Neural cell (in vitro differentiated cells): Measurements from ENCODE around the gene TSPAN8. TPM values are rescaled to one million over a fixed set of nuclear protein-coding genes. Genes with fewer than 3 reads are reported as not detected.

Source experiments
- H2AFZ ChIP-seq: fragments of 200-600, 300-800 bp; sonication (generic), shearing (Covaris generic); 2 replicates; pipeline ENCODE4 v1.6.0; 2014; ENCODE audit warnings: low read depth, mild to moderate bottlenecking, antibody characterized with exemption, low read length, moderate library complexity
- H3F3A ChIP-seq: fragments of 200-600 bp; shearing (Covaris generic); 2 replicates; pipeline ENCODE4 v1.6.1; 2016; ENCODE audit warnings: mild to moderate bottlenecking, moderate library complexity, mixed read lengths, antibody characterized with exemption, low read length; ENCODE audit not compliant: insufficient read depth, poor library complexity, severe bottlenecking
- H3K27ac ChIP-seq: fragments of 200-600, 300-800 bp; sonication (generic), shearing (Covaris generic); 2 replicates; pipeline ENCODE4 v1.5.1; 2014; ENCODE audit warnings: mild to moderate bottlenecking, low read length, moderate library complexity
- H3K27me3 ChIP-seq: fragments of 300-800, 200-600 bp; sonication (generic), shearing (Covaris generic); 2 replicates; pipeline ENCODE4 v1.6.0; 2014; ENCODE audit warnings: mild to moderate bottlenecking, low read depth, low read length, moderate library complexity; ENCODE audit not compliant: insufficient read depth
- H3K36me3 ChIP-seq: fragments of 300-800, 200-600 bp; sonication (generic), shearing (Covaris generic); 2 replicates; pipeline ENCODE4 v1.5.1; 2014; ENCODE audit warnings: mild to moderate bottlenecking, antibody characterized with exemption, low read length, moderate library complexity; ENCODE audit not compliant: insufficient read depth
- H3K4me2 ChIP-seq: fragments of 300-800, 200-600 bp; sonication (generic), shearing (Covaris generic); 2 replicates; pipeline ENCODE4 v1.6.0; 2014; ENCODE audit warnings: mild to moderate bottlenecking, low read length
- H3K4me3 ChIP-seq: fragments of 300-800, 200-600 bp; sonication (generic), shearing (Covaris generic); 2 replicates; pipeline ENCODE4 v1.5.1; 2014; ENCODE audit warnings: mild to moderate bottlenecking, low read length, moderate library complexity
- H3K79me2 ChIP-seq: fragments of 200-600 bp; shearing (Covaris generic); replicated peaks from 2 replicates; pipeline ENCODE4 v1.6.0; 2014; ENCODE audit warnings: mild to moderate bottlenecking, low read length, moderate library complexity; ENCODE audit not compliant: insufficient read depth
- H3K9ac ChIP-seq: fragments of 300-800, 200-600 bp; sonication (generic), shearing (Covaris generic); 2 replicates; pipeline ENCODE4 v1.6.1; 2016; ENCODE audit warnings: mild to moderate bottlenecking, low read length, mixed read lengths
- H3K9me2 ChIP-seq: fragments of 200-600 bp; shearing (Covaris generic); 2 replicates; pipeline ENCODE4 v1.6.1; 2016; ENCODE audit warnings: mild to moderate bottlenecking, low read length, mixed read lengths; ENCODE audit not compliant: insufficient read depth
- H3K9me3 ChIP-seq: fragments of 200-600, 300-800 bp; sonication (generic), shearing (Covaris generic); 2 replicates; pipeline ENCODE4 v1.6.1; 2016; ENCODE audit warnings: mild to moderate bottlenecking, mixed run types, low read length, moderate library complexity, mixed read lengths
- H4K20me1 ChIP-seq: fragments of 200-600 bp; shearing (Covaris generic); 2 replicates; pipeline ENCODE4 v1.6.1; 2016; ENCODE audit warnings: mild to moderate bottlenecking, mixed run types; ENCODE audit not compliant: insufficient read depth
- EP300 ChIP-seq: fragments of 450-650 bp; conservative IDR thresholded peaks from 2 replicates; pipeline ENCODE4 v1.6.1; 2014; ENCODE audit warnings: antibody characterized with exemption, mild to moderate bottlenecking, moderate library complexity; ENCODE audit not compliant: poor library complexity, severe bottlenecking
- EZH2 ChIP-seq: fragments of 200-600, 300-800 bp; shearing (Covaris generic), sonication (generic); IDR thresholded peaks from 2 replicates; pipeline ENCODE4 v1.6.1; 2014; ENCODE audit warnings: antibody characterized with exemption, low read length, borderline replicate concordance, mild to moderate bottlenecking; ENCODE audit not compliant: insufficient read depth, poor library complexity, severe bottlenecking
- MXI1 ChIP-seq: fragments of 450-650 bp; conservative IDR thresholded peaks from 2 replicates; pipeline ENCODE4 v1.6.1; 2014; ENCODE audit warnings: antibody characterized with exemption, mild to moderate bottlenecking; ENCODE audit not compliant: poor library complexity, severe bottlenecking
- POLR2AphosphoS5 ChIP-seq: IDR thresholded peaks from 2 replicates; pipeline ENCODE4 v1.6.1; 2012
- RAD21 ChIP-seq: fragments of 450-650 bp; conservative IDR thresholded peaks from 2 replicates; pipeline ENCODE4 v1.6.1; 2014; ENCODE audit warnings: antibody characterized with exemption, mild to moderate bottlenecking, moderate library complexity
- SMC3 ChIP-seq: fragments of 450-650 bp; conservative IDR thresholded peaks from 2 replicates; pipeline ENCODE4 v1.6.1; 2014; ENCODE audit warnings: antibody characterized with exemption, mild to moderate bottlenecking, moderate library complexity; ENCODE audit not compliant: poor library complexity
- TAF1 ChIP-seq: IDR thresholded peaks from 2 replicates; pipeline ENCODE4 v1.6.1; 2012; ENCODE audit warnings: low read depth
- polyA plus RNA-seq: library from polyadenylated mRNA; depleted of rRNA; stranded (reverse); fragments of >200 nt; gene quantifications from 2 replicates; pipeline ENCODE4 v1.2.3, GENCODE V29; 2014
- TF ChIP-seq, protein P1 (sequence below): IDR thresholded peaks from 2 replicates; pipeline ENCODE4 v1.6.1; 2012; ENCODE audit warnings: borderline replicate concordance
- TF ChIP-seq, protein P2 (sequence below): fragments of 450-650 bp; IDR thresholded peaks from 2 replicates; pipeline ENCODE4 v1.5.1; 2014; ENCODE audit warnings: antibody characterized with exemption, mild to moderate bottlenecking, moderate library complexity; ENCODE audit not compliant: poor library complexity, severe bottlenecking

Gene TSPAN8
- polyA plus RNA-seq, 1 donor from 2014 or later = not detected

DNA sequence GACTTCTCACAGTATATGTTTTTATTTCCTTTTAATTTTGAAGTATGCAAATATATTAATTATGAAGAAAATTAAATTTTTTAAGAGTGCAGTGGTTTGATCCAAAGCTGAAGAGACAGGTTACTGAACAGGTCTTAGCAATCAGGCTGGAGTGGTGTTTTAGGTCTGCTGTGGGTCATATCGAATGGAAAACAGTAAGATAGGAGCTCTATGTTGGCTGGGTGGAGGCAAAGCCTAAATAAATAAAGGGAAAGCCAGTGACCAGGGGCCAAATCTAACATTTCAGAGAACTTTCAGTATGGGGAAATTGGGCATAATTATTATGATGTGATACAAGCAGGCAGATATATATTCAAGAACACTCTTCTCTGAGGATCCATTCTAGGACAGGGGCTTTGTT lies 12.7 kb upstream of the TSPAN8 start:
- H3F3A ChIP-seq = no peaks in the 10 kb centered on the region
- no peaks in the 10 kb centered on the region for H3K9me2 ChIP-seq
- H3K9ac ChIP-seq = no peak overlapping the region
- H3K27me3 ChIP-seq = no peaks in the 10 kb centered on the region
- no peak overlapping the region for H2AFZ ChIP-seq
- TF ChIP-seq EZH2 = no peak
- TF ChIP-seq, protein P1, sequence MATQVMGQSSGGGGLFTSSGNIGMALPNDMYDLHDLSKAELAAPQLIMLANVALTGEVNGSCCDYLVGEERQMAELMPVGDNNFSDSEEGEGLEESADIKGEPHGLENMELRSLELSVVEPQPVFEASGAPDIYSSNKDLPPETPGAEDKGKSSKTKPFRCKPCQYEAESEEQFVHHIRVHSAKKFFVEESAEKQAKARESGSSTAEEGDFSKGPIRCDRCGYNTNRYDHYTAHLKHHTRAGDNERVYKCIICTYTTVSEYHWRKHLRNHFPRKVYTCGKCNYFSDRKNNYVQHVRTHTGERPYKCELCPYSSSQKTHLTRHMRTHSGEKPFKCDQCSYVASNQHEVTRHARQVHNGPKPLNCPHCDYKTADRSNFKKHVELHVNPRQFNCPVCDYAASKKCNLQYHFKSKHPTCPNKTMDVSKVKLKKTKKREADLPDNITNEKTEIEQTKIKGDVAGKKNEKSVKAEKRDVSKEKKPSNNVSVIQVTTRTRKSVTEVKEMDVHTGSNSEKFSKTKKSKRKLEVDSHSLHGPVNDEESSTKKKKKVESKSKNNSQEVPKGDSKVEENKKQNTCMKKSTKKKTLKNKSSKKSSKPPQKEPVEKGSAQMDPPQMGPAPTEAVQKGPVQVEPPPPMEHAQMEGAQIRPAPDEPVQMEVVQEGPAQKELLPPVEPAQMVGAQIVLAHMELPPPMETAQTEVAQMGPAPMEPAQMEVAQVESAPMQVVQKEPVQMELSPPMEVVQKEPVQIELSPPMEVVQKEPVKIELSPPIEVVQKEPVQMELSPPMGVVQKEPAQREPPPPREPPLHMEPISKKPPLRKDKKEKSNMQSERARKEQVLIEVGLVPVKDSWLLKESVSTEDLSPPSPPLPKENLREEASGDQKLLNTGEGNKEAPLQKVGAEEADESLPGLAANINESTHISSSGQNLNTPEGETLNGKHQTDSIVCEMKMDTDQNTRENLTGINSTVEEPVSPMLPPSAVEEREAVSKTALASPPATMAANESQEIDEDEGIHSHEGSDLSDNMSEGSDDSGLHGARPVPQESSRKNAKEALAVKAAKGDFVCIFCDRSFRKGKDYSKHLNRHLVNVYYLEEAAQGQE = no peak
- no peak for TF ChIP-seq SMC3
- TF ChIP-seq TAF1 = no peak
- TF ChIP-seq, protein P2, sequence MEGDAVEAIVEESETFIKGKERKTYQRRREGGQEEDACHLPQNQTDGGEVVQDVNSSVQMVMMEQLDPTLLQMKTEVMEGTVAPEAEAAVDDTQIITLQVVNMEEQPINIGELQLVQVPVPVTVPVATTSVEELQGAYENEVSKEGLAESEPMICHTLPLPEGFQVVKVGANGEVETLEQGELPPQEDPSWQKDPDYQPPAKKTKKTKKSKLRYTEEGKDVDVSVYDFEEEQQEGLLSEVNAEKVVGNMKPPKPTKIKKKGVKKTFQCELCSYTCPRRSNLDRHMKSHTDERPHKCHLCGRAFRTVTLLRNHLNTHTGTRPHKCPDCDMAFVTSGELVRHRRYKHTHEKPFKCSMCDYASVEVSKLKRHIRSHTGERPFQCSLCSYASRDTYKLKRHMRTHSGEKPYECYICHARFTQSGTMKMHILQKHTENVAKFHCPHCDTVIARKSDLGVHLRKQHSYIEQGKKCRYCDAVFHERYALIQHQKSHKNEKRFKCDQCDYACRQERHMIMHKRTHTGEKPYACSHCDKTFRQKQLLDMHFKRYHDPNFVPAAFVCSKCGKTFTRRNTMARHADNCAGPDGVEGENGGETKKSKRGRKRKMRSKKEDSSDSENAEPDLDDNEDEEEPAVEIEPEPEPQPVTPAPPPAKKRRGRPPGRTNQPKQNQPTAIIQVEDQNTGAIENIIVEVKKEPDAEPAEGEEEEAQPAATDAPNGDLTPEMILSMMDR = no peak
- TF ChIP-seq POLR2AphosphoS5 = no peak
- no peak for TF ChIP-seq EP300
- no peak for TF ChIP-seq RAD21
- TF ChIP-seq MXI1 = no peak
- no peak overlapping the region for H3K4me2 ChIP-seq
- no peaks in the 10 kb centered on the region for H3K36me3 ChIP-seq
- H3K79me2 ChIP-seq = no peaks in the 10 kb centered on the region
- H4K20me1 ChIP-seq = no peaks in the 10 kb centered on the region
- no peaks in the 10 kb centered on the region for H3K9me3 ChIP-seq
- no peak overlapping the region for H3K27ac ChIP-seq
- no peak overlapping the region for H3K4me3 ChIP-seq

DNA sequence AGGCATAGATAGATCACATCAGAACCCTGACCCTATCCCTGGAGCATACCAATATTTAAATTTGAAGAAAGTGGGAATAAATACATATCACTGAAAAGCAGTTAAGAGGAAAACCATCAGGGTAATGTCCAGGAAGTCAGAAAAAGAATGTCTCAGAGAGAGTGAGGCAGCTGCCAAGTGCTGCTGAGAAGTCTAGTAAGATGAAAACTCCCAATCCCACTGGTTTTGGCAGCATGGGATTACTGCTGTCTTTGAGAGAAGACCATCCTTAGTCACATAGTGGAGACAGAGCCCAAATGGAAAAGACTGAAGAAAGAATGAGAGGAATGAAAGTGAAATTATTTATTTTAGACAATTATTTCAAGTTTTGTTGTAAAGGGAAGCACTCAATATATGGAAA lies 11.5 kb upstream of the TSPAN8 start:
- H3K27ac ChIP-seq = no peak overlapping the region
- TF ChIP-seq EP300 (no peak), RAD21 (no peak), MXI1 (no peak), EZH2 (no peak), TAF1 (no peak), SMC3 (no peak), POLR2AphosphoS5 (no peak)
- TF ChIP-seq, protein P2 = no peak
- TF ChIP-seq, protein P1 = no peak

More for the DNA sequence above, 11.5 kb upstream of the TSPAN8 start:
- H3K27me3 ChIP-seq = no peaks in the 10 kb centered on the region
- no peaks in the 10 kb centered on the region for H3K36me3 ChIP-seq
- H4K20me1 ChIP-seq = no peaks in the 10 kb centered on the region
- H3K79me2 ChIP-seq = no peaks in the 10 kb centered on the region
- no peaks in the 10 kb centered on the region for H3K9me2 ChIP-seq
- H3K9ac ChIP-seq = no peak overlapping the region
- no peaks in the 10 kb centered on the region for H3K9me3 ChIP-seq
- H3F3A ChIP-seq = no peaks in the 10 kb centered on the region
- H2AFZ ChIP-seq = no peak overlapping the region
- no peak overlapping the region for H3K4me3 ChIP-seq
- H3K4me2 ChIP-seq = no peak overlapping the region
